DND-41 (cell line): ENCODE results near the gene CPEB1.

Experiments used
- ATAC-seq: fragments of 200-7000 bp; cut with Tn5 transposase; 3 replicates; pipeline ENCODE4 v1.9.1; 2021; ENCODE audit warnings: low read depth; ENCODE audit not compliant: insufficient read depth
- DNase-seq: peaks from one replicate; pipeline ENCODE4 v3.0.0-alpha.2; 2020
- H2AFZ ChIP-seq: 2 replicates; pipeline ENCODE4 v1.6.0; 2012; ENCODE audit warnings: low read depth, low read length
- H3K27ac ChIP-seq: 2 replicates; pipeline ENCODE4 v1.5.1; 2012; ENCODE audit warnings: low read length, inconsistent platforms
- H3K27me3 ChIP-seq: fragments of 200-600 bp; sonication (generic); 2 replicates; pipeline ENCODE4 v1.6.0; 2012; ENCODE audit warnings: low read length, mild to moderate bottlenecking, inconsistent platforms; ENCODE audit not compliant: insufficient read depth, poor library complexity
- H3K36me3 ChIP-seq: 2 replicates; pipeline ENCODE4 v1.5.1; 2012; ENCODE audit warnings: low read length, inconsistent platforms; ENCODE audit not compliant: insufficient read depth
- H3K4me1 ChIP-seq: 2 replicates; pipeline ENCODE4 v1.5.1; 2012; ENCODE audit warnings: mild to moderate bottlenecking, low read length; ENCODE audit not compliant: insufficient read depth
- H3K4me2 ChIP-seq: 2 replicates; pipeline ENCODE4 v1.6.0; 2012; ENCODE audit warnings: mild to moderate bottlenecking, moderate library complexity, low read length, inconsistent platforms; ENCODE audit not compliant: insufficient read depth
- H3K4me3 ChIP-seq, 2 experiments: fragments of 200-600 bp in 1 of 2; shearing (Covaris generic) in 1 of 2; 2 replicates each; pipeline ENCODE4 v1.5.1; 2012 to 2016; ENCODE audit warnings: inconsistent platforms in 2 of 2, low read length in 2 of 2, mild to moderate bottlenecking in 2 of 2, low read depth in 1 of 2, moderate library complexity in 1 of 2
- H3K79me2 ChIP-seq: 2 replicates; pipeline ENCODE4 v1.6.0; 2012; ENCODE audit warnings: low read length, inconsistent platforms; ENCODE audit not compliant: insufficient read depth
- H3K9ac ChIP-seq: 2 replicates; pipeline ENCODE4 v1.6.0; 2012; ENCODE audit warnings: low read depth, mild to moderate bottlenecking, inconsistent platforms, low read length, moderate library complexity
- H3K9me3 ChIP-seq: 2 replicates; pipeline ENCODE4 v1.5.1; 2012; ENCODE audit warnings: low read length, moderate library complexity, mild to moderate bottlenecking, inconsistent platforms; ENCODE audit not compliant: insufficient read depth, severe bottlenecking
- H4K20me1 ChIP-seq: 2 replicates; pipeline ENCODE4 v1.6.0; 2012; ENCODE audit warnings: low read length; ENCODE audit not compliant: insufficient read depth
- CTCF ChIP-seq: IDR thresholded peaks from 2 replicates; pipeline ENCODE4 v1.5.1; 2012; ENCODE audit warnings: borderline replicate concordance, low read length, moderate library complexity, mild to moderate bottlenecking; ENCODE audit not compliant: poor library complexity, severe bottlenecking; ENCODE audit errors: extremely low read depth
- EZH2 ChIP-seq: IDR thresholded peaks from 3 replicates; pipeline ENCODE4 v1.6.1; 2012; ENCODE audit warnings: borderline replicate concordance, low read depth, mild to moderate bottlenecking, moderate library complexity, low read length, inconsistent platforms; ENCODE audit not compliant: severe bottlenecking

CPEB1 gene

GRCh38 chr15:82567661-82568060 lies 79.5 kb downstream of the CPEB1 start:
- H3K4me2 ChIP-seq, result no peak overlapping the region
- no peak overlapping the region for H3K9ac ChIP-seq
- TF ChIP-seq CTCF, result no peak
- no peak for TF ChIP-seq EZH2
- no peaks in the 10 kb centered on the region for H3K79me2 ChIP-seq
- no peaks in the 10 kb centered on the region for H3K36me3 ChIP-seq
- no peaks in the 10 kb centered on the region for H3K9me3 ChIP-seq
- DNase-seq, result no peak
- no peak for ATAC-seq
- H4K20me1 ChIP-seq, result no peaks in the 10 kb centered on the region
- H3K4me1 ChIP-seq, result no peaks in the 10 kb centered on the region
- peaks cover 17% of the 10 kb centered on the region for H3K27me3 ChIP-seq
- no peak overlapping the region for H2AFZ ChIP-seq
- no peak overlapping the region for H3K27ac ChIP-seq
- no peak overlapping the region for H3K4me3 ChIP-seq

- Histone ChIP-seq H2AFZ (no peak overlapping the region), H3K4me1 (no peaks in the 10 kb centered on the region), H3K4me2 (no peak overlapping the region), H3K9me3 (no peaks in the 10 kb centered on the region), H3K79me2 (no peaks in the 10 kb centered on the region), H3K27ac (no peak overlapping the region), H3K27me3 (peaks cover 18% of the 10 kb centered on the region), H3K4me3 (no peak overlapping the region), H4K20me1 (no peaks in the 10 kb centered on the region), H3K9ac (no peak overlapping the region), H3K36me3 (no peaks in the 10 kb centered on the region)
- DNase-seq, result no peak
- TF ChIP-seq CTCF (no peak), EZH2 (no peak)
- no peak for ATAC-seq
Observed at GRCh38 chr15:82566690-82567089, 80.5 kb downstream of the CPEB1 start.

- Histone ChIP-seq H3K9ac (no peak overlapping the region), H3K4me1 (no peaks in the 10 kb centered on the region), H3K27me3 (peaks cover 13% of the 10 kb centered on the region), H2AFZ (no peak overlapping the region), H3K79me2 (no peaks in the 10 kb centered on the region), H4K20me1 (no peaks in the 10 kb centered on the region), H3K4me2 (no peak overlapping the region), H3K27ac (no peak overlapping the region), H3K36me3 (no peaks in the 10 kb centered on the region), H3K4me3 (no peak overlapping the region), H3K9me3 (no peaks in the 10 kb centered on the region)
- ATAC-seq, result no peak
- DNase-seq, result no peak
- TF ChIP-seq EZH2, result no peak
Observed at GRCh38 chr15:82558502-82558901, 88.7 kb downstream of the CPEB1 start.

GRCh38 chr15:82556315-82557035 lies 90.7 kb downstream of the CPEB1 start:
- Histone ChIP-seq H3K4me3 (no peak overlapping the region), H3K4me2 (no peak overlapping the region), H3K27ac (no peak overlapping the region), H3K9ac (no peak overlapping the region), H2AFZ (no peak overlapping the region), H3K36me3 (no peaks in the 10 kb centered on the region), H3K27me3 (peaks cover 18% of the 10 kb centered on the region), H4K20me1 (no peaks in the 10 kb centered on the region), H3K9me3 (no peaks in the 10 kb centered on the region), H3K79me2 (no peaks in the 10 kb centered on the region), H3K4me1 (no peaks in the 10 kb centered on the region)
- DNase-seq, result no peak
- TF ChIP-seq EZH2 (no peak), CTCF (no peak)
- ATAC-seq, result no peak
